ENCODE measurements around the gene COL23A1. TPM values are rescaled to one million over a fixed set of nuclear protein-coding genes. Genes with fewer than 3 reads are reported as not detected.
"Not testable (repeated sequence)": the region's sequence is repeated elsewhere in the genome, so short reads cannot be mapped to it uniquely, and the experiment has no call there.

Gene COL23A1
- total RNA-seq, 4 donors from 2014 or later: 0.83 to 1.8 (median 1.5) TPM

DNA sequence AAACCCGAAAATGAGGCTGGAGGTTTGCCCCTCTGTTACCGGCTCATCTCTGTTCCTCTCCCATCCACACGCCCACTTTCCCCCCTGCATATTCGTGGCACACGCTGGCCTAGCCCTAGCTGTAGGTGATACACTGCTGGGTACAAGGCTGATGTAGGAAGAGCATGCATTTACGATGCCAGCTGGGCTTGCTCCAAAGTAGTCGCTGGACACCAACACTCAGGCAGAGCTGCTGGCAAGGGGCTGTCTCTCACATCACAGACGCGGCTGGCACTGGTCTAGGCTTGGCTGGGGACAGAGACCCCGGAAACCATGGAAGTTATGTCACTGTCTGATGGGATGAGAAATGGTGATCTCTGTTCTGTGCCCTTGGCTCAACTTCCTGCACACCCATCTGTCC lies 347.8 kb downstream of the COL23A1 start:
- Histone ChIP-seq H3K4me3 (no peak overlapping the region), H3K36me3 (no peaks in the 10 kb centered on the region), H3K27me3 (peaks cover 0 to 12% (median 0%) of the 10 kb centered on the region in 4 donors), H3K9me3 (no peaks in the 10 kb centered on the region), H3K4me1 (peaks cover 17 to 25% (median 23%) of the 10 kb centered on the region in 4 donors), H3K27ac (replicated peaks in 1 of 4) (no peak overlapping the region)
- DNase-seq (ENCODE audit: extremely low spot score): no peak
- TF ChIP-seq POLR2AphosphoS5 (IDR thresholded peaks at IDR 0.05) (no peak), POLR2A (IDR thresholded peaks at IDR 0.05; ENCODE audit: low read depth) (no peak)
- WGBS: 94% methylated on average over 5 of the region's 10 CpGs
- intact Hi-C loops (cut with DNase I): no loop called here

DNA sequence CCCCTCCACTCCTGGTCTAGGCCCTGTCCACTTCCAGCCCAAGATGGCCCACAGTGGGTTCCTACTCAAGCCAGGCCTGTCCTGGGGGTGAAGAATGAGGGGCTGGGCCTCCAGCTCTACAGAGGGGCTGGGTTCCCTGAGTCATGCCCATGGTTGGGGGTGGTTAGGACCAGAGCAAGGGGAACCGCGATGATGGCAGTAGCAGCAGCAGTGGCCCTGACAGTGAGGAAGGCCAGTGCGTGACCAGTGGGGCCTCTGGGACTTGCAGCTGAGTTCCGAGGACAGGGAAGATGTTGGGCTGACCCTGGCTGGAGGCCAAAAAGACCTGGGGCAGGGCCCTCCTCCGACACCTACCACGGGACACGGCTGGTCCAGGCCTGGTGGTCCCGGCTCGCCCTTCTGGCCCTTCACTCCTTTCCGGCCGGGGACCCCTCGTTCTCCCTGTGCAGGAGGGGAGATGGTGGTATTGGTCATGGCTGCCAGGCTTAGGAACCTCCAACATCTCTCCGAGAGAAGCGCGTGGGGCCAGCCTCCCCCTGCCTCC lies 348.4 kb downstream of the COL23A1 start:
- no peaks in the 10 kb centered on the region for H3K36me3 ChIP-seq
- peak overlapping the region in 1 of 4 donors; percentile 34 for H3K27ac ChIP-seq (replicated peaks in 1 of 4)
- intact Hi-C loops (cut with DNase I): no loop called here
- peaks cover 17 to 32% (median 26%) of the 10 kb centered on the region in 4 donors for H3K4me1 ChIP-seq
- no peaks in the 10 kb centered on the region for H3K9me3 ChIP-seq
- 74% methylated on average over 12 of the region's 15 CpGs for WGBS
- DNase-seq (ENCODE audit: extremely low spot score): no peak
- peaks cover 0 to 11% (median 0%) of the 10 kb centered on the region in 4 donors for H3K27me3 ChIP-seq
- TF ChIP-seq, protein P1, sequence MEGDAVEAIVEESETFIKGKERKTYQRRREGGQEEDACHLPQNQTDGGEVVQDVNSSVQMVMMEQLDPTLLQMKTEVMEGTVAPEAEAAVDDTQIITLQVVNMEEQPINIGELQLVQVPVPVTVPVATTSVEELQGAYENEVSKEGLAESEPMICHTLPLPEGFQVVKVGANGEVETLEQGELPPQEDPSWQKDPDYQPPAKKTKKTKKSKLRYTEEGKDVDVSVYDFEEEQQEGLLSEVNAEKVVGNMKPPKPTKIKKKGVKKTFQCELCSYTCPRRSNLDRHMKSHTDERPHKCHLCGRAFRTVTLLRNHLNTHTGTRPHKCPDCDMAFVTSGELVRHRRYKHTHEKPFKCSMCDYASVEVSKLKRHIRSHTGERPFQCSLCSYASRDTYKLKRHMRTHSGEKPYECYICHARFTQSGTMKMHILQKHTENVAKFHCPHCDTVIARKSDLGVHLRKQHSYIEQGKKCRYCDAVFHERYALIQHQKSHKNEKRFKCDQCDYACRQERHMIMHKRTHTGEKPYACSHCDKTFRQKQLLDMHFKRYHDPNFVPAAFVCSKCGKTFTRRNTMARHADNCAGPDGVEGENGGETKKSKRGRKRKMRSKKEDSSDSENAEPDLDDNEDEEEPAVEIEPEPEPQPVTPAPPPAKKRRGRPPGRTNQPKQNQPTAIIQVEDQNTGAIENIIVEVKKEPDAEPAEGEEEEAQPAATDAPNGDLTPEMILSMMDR (IDR thresholded peaks at IDR 0.05): no peak
- no peak for TF ChIP-seq POLR2A (IDR thresholded peaks at IDR 0.05; ENCODE audit: low read depth)
- TF ChIP-seq POLR2AphosphoS5 (IDR thresholded peaks at IDR 0.05): no peak
- no peak for TF ChIP-seq EP300 (IDR thresholded peaks at IDR 0.05)
- no peak overlapping the region for H3K4me3 ChIP-seq

DNA sequence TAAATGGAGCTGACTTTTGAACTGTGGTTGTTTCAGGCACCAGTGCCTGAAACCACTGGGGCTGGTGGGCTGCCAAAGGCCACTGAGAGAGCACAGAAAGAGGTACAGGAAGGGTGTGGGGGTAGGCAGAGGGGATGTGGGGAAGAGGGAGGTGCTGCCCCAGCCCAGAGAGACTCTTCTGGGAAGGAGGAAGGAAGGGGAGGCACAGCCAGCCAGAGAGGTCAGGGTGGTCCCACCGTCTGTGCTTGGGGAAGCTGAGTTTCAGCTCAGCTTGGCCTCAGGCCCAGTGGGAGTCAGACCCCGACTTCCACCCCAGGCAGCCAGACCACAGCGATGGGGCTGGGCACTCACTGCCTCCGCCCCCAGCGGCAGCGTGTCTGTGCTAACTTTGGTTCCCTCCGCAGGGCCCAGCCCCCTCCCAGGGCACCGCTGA lies 348.9 kb downstream of the COL23A1 start:
- no peak for DNase-seq (ENCODE audit: extremely low spot score)
- intact Hi-C loops (cut with DNase I): no loop called here
- Histone ChIP-seq H3K36me3 (no peaks in the 10 kb centered on the region), H3K27me3 (peaks cover 0 to 6% (median 0%) of the 10 kb centered on the region in 4 donors), H3K4me1 (peaks cover 17 to 36% (median 27%) of the 10 kb centered on the region in 4 donors), H3K4me3 (no peak overlapping the region), H3K27ac (replicated peaks in 1 of 4) (peak overlapping the region in 1 of 4 donors; percentile 34), H3K9me3 (no peaks in the 10 kb centered on the region)
- TF ChIP-seq, protein P1 (IDR thresholded peaks at IDR 0.05): no peak
- no peak for TF ChIP-seq POLR2AphosphoS5 (IDR thresholded peaks at IDR 0.05)
- TF ChIP-seq POLR2A (IDR thresholded peaks at IDR 0.05; ENCODE audit: low read depth): no peak
- TF ChIP-seq EP300 (IDR thresholded peaks at IDR 0.05): no peak
- WGBS: 14% methylated on average over 2 of the region's 8 CpGs

DNA sequence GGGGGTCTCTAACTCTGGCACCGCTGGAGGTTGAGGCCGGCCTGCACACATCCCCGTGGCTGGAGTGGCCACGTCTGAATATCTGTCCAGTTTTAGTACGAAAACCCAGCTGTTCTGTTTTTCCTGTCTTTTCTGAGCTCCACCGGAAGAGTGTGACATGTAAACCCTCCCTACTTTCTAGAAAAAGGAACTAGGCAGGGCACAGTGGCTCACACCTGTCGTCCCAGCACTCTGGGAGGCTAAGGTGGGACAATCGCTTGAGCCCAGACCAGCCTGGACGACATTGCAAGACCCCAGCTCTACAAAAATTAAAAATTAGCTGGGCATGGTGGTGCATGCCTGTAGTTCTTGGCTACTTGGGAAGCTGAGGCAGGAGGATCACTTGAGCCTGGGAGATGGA lies 349.4 kb downstream of the COL23A1 start:
- peaks cover 0 to 1% (median 0%) of the 10 kb centered on the region in 4 donors for H3K27me3 ChIP-seq
- DNase-seq (ENCODE audit: extremely low spot score): no peak
- no peaks in the 10 kb centered on the region for H3K36me3 ChIP-seq
- peaks cover 17 to 39% (median 29%) of the 10 kb centered on the region in 4 donors for H3K4me1 ChIP-seq
- no peaks in the 10 kb centered on the region for H3K9me3 ChIP-seq
- H3K4me3 ChIP-seq: no peak overlapping the region
- WGBS: 80% methylated on average over 9 of the region's 9 CpGs
- H3K27ac ChIP-seq (replicated peaks in 1 of 4): peak overlapping the region in 2 of 4 donors; percentile 50 to 57
- intact Hi-C loops (cut with DNase I): no loop called here
- TF ChIP-seq EP300 (IDR thresholded peaks at IDR 0.05): no peak
- no peak for TF ChIP-seq POLR2A (IDR thresholded peaks at IDR 0.05; ENCODE audit: low read depth)

DNA sequence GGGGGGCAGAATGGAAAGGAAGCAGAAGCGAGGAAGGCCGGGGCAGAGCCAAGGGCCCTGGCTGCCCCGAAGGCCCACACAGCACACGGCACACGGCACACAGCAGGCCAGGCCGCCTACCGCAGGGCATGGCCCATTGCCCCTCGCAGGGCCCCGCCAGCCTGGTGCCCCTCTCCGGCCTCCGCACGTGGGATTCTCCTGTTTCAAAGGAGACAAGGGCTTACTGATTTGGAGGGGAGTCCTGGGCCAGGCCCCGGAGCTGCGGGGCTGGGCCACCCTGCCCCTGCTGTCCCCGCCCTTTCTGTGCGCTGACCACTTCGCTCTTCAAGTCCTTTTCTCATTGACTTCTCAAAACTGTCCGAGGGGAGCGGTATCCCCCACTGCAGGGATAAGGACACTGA lies 349.9 kb downstream of the COL23A1 start:
- 80% methylated on average over 13 of the region's 19 CpGs for WGBS
- no peak overlapping the region for H3K4me3 ChIP-seq

DNA sequence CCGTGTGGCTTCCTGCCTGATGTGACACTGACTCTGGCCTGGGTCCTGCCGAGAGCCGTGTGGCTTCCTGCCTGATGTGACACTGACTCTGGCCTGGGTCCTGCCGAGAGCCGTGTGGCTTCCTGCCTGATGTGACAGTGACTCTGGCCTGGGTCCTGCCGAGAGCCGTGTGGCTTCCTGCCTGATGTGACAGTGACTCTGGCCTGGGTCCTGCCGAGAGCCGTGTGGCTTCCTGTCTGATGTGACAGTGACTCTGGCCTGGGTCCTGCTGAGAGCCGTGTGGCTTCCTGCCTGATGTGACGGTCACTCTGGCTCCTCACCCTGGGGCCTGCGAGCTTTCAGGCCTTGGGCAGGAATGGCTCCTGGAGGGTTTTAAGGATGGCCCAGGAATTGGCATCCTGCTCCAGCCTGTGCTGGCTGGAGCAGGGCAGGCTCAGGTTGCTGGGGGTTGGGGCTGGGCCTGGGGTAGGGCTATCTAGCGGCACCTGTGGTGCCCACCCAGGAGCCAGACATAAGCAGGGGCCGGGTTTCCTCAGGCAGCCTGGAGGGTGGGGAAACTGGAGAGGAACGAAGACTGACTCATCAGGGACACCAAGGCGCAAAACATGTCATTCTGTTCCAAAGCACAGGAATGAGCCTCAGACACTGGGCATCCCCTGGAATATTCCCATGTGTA lies 350.4 kb downstream of the COL23A1 start:
- H3K4me1 ChIP-seq: peaks cover 21 to 42% (median 33%) of the 10 kb centered on the region in 4 donors

More for the DNA sequence above, 349.9 kb downstream of the COL23A1 start:
- Histone ChIP-seq H3K9me3 (no peaks in the 10 kb centered on the region), H3K36me3 (no peaks in the 10 kb centered on the region), H3K27me3 (no peaks in the 10 kb centered on the region), H3K27ac (replicated peaks in 1 of 4) (peak overlapping the region in 3 of 4 donors; percentile 11 to 57 (median 50)), H3K4me1 (peaks cover 17 to 39% (median 31%) of the 10 kb centered on the region in 4 donors)
- no peak for DNase-seq (ENCODE audit: extremely low spot score)
- intact Hi-C loops (cut with DNase I): no loop called here
- TF ChIP-seq EP300 (IDR thresholded peaks at IDR 0.05) (no peak), POLR2AphosphoS5 (IDR thresholded peaks at IDR 0.05) (no peak), POLR2A (IDR thresholded peaks at IDR 0.05; ENCODE audit: low read depth) (no peak)
- TF ChIP-seq, protein P1 (IDR thresholded peaks at IDR 0.05): no peak

More for the DNA sequence above, 350.4 kb downstream of the COL23A1 start:
- H3K27me3 ChIP-seq; H3K9me3 ChIP-seq; H3K36me3 ChIP-seq; DNase-seq (ENCODE audit: extremely low spot score); intact Hi-C loops (cut with DNase I); H3K4me3 ChIP-seq: not testable (repeated sequence)
- WGBS: 60% methylated on average over 4 of the region's 16 CpGs
- H3K27ac ChIP-seq (replicated peaks in 1 of 4): peak overlapping the region in 3 of 4 donors; percentile 11 to 57 (median 50)
